IPS-NIHi7 (cell line): ENCODE data around the gene ACER1.

Experiments
- DNase-seq: peaks from one replicate; pipeline ENCODE4 v3.0.0; 2012; ENCODE audit warnings: mixed read lengths; ENCODE audit errors: extremely low spot score

ACER1 gene

GRCh38 chr19:6268382-6268771 is 65.0 kb downstream of the ACER1 start:
- no peak for DNase-seq

- no peak for DNase-seq
Observed at GRCh38 chr19:6267552-6268381, 65.6 kb downstream of the ACER1 start.

- no peak for DNase-seq
Observed at GRCh38 chr19:6264803-6265202, 68.6 kb downstream of the ACER1 start.

GRCh38 chr19:6263735-6264444 is 69.5 kb downstream of the ACER1 start:
- peak; percentile 60 for DNase-seq

- DNase-seq = no peak
Observed at GRCh38 chr19:6263306-6263705, 70.1 kb downstream of the ACER1 start.

- no peak for DNase-seq
Observed at GRCh38 chr19:6262519-6262918, 70.9 kb downstream of the ACER1 start.

- DNase-seq = no peak
Observed at GRCh38 chr19:6261883-6262282, 71.5 kb downstream of the ACER1 start.

- DNase-seq = peak; percentile 84
Observed at GRCh38 chr19:6260912-6261650, 72.3 kb downstream of the ACER1 start.

GRCh38 chr19:6260376-6260775 is 73.0 kb downstream of the ACER1 start:
- DNase-seq = no peak

GRCh38 chr19:6259312-6259861 is 74.0 kb downstream of the ACER1 start:
- no peak for DNase-seq

- no peak for DNase-seq
Observed at GRCh38 chr19:6258812-6259311, 74.5 kb downstream of the ACER1 start.
